ENCODE results near the gene CMSS1.

The CMSS1 gene

GRCh38 chr3:100060685-100061484 is 243.2 kb downstream of the CMSS1 start:
- no peak for DNase-seq

GRCh38 chr3:100062665-100063064 is 245.0 kb downstream of the CMSS1 start:
- DNase-seq, result no peak

- DNase-seq, result no peak
Observed at GRCh38 chr3:100063929-100064461, 246.3 kb downstream of the CMSS1 start.

GRCh38 chr3:100067589-100067988 is 249.9 kb downstream of the CMSS1 start:
- no peak for DNase-seq

GRCh38 chr3:100068826-100069225 is 251.2 kb downstream of the CMSS1 start:
- peak; percentile 52 for DNase-seq

GRCh38 chr3:100069472-100069871 is 251.8 kb downstream of the CMSS1 start:
- no peak for DNase-seq

GRCh38 chr3:100072326-100073048 is 254.8 kb downstream of the CMSS1 start:
- DNase-seq, result no peak

GRCh38 chr3:100073049-100073713 is 255.5 kb downstream of the CMSS1 start:
- no peak for DNase-seq

- DNase-seq, result no peak
Observed at GRCh38 chr3:100073714-100074307, 256.1 kb downstream of the CMSS1 start.

- no peak for DNase-seq
Observed at GRCh38 chr3:100075196-100075595, 257.5 kb downstream of the CMSS1 start.

- no peak for DNase-seq
Observed at GRCh38 chr3:100075851-100076730, 258.4 kb downstream of the CMSS1 start.

GRCh38 chr3:100076731-100077529 is 259.3 kb downstream of the CMSS1 start:
- DNase-seq, result no peak

GRCh38 chr3:100079328-100079727 is 261.7 kb downstream of the CMSS1 start:
- DNase-seq, result no peak

GRCh38 chr3:100080573-100080972 is 262.9 kb downstream of the CMSS1 start:
- DNase-seq, result no peak

- no peak for DNase-seq
Observed at GRCh38 chr3:100081311-100081710, 263.6 kb downstream of the CMSS1 start.

GRCh38 chr3:100081986-100082692 is 264.5 kb downstream of the CMSS1 start:
- no peak for DNase-seq

GRCh38 chr3:100082714-100083113 is 265.1 kb downstream of the CMSS1 start:
- no peak for DNase-seq

- DNase-seq, result no peak
Observed at GRCh38 chr3:100083209-100083608, 265.5 kb downstream of the CMSS1 start.

GRCh38 chr3:100084100-100084806 is 266.6 kb downstream of the CMSS1 start:
- DNase-seq, result no peak
